PFSK-1 (cell line): Measurements from ENCODE around the gene PIK3R1.

ENCODE experiments used
- FOXP2 ChIP-seq: optimal IDR thresholded peaks from 2 replicates; pipeline ENCODE3; 2011; ENCODE audit warnings: borderline replicate concordance, control low read depth, inconsistent platforms; ENCODE audit not compliant: insufficient read depth; ENCODE audit errors: extremely low read length, extremely low read depth
- REST ChIP-seq, 2 experiments: IDR thresholded peaks; 2 replicates each; pipeline versions ENCODE4 v1.6.1 to v1.8.0; 2011 to 2012; ENCODE audit warnings: low read depth in 2 of 2, low read length in 2 of 2, control low read depth in 1 of 2, inconsistent platforms in 1 of 2, mild to moderate bottlenecking in 1 of 2, moderate library complexity in 1 of 2; ENCODE audit not compliant: insufficient read depth in 1 of 2
- TAF1 ChIP-seq: IDR thresholded peaks from 2 replicates; pipeline ENCODE4 v1.6.1; 2012; ENCODE audit warnings: low read length, control low read depth, borderline replicate concordance; ENCODE audit not compliant: insufficient read depth

- TF ChIP-seq REST (IDR thresholded peaks at IDR 0.05; ENCODE audit: insufficient read depth in 1 of 2, low read depth in 2 of 2, low read length in 2 of 2) (no peak), FOXP2 (no peak), TAF1 (no peak)
These were observed 28.1 kb downstream of the PIK3R1 start for GRCh38 chr5:68243681-68244080.
